Right lobe of liver (tissue), 4 donors: ENCODE results near the gene CYP20A1.

Experiments used
- CTCF ChIP-seq, 4 donors: fragments of 200-600 bp in 3 of 4; fragments of 450-650 bp in 1 of 4; IDR thresholded peaks; one replicate each; pipeline versions ENCODE4 v1.5.1 to v1.8.0; 2016 to 2022; ENCODE audit warnings: antibody characterized with exemption in 4 of 4, mild to moderate bottlenecking in 2 of 4
- POLR2A ChIP-seq: fragments of 450-650 bp; IDR thresholded peaks from one replicate; pipeline ENCODE4 v1.6.1; 2017; ENCODE audit warnings: antibody characterized with exemption, mild to moderate bottlenecking
- donor health status: DM: no; HTN: no; CAD: no.
- donor health status: DM: no; HTN: no; CAD: no.
- donor health status: DM: no; HTN: yes; CAD: no.

- TF ChIP-seq CTCF (IDR thresholded peaks at IDR 0.05) (no peak), POLR2A (no peak)
Observed at GRCh38 chr2:203326356-203326755, 87.5 kb downstream of the CYP20A1 start.
